HepG2 (cell line): ENCODE data around the gene CD72. TPM values are rescaled to one million over a fixed set of nuclear protein-coding genes. Genes with fewer than 3 reads are reported as not detected.

Experiments
- ASH2L ChIP-seq: fragments of 300-600, 200-600 bp; sonication (generic); IDR thresholded peaks from 2 replicates; pipeline ENCODE4 v1.7.0; 2017; ENCODE audit warnings: low read depth, mild to moderate bottlenecking, moderate library complexity, mixed read lengths, low read length; ENCODE audit not compliant: insufficient read length
- CBX5 ChIP-seq: sonication (generic); formaldehyde crosslinking; IDR thresholded peaks from 2 replicates; pipeline ENCODE4 v1.4.0; 2020; ENCODE audit warnings: missing genetic modification reagents, borderline replicate concordance
- HDAC2 ChIP-seq: sonication (generic); formaldehyde crosslinking; IDR thresholded peaks from 2 replicates; pipeline ENCODE4 v1.4.0; 2020; ENCODE audit warnings: missing genetic modification reagents
- HNRNPUL1 ChIP-seq: fragments of 200-400 bp; formaldehyde crosslinking; IDR thresholded peaks from 2 replicates; pipeline ENCODE4 v1.6.1; 2017; ENCODE audit warnings: low read depth, mild to moderate bottlenecking, low read length, moderate library complexity
- MTA3 ChIP-seq: sonication (generic); formaldehyde crosslinking; IDR thresholded peaks from 2 replicates; pipeline ENCODE4 v1.4.0; 2020; ENCODE audit warnings: missing genetic modification reagents
- NCOA2 ChIP-seq: sonication (generic); formaldehyde crosslinking; IDR thresholded peaks from 2 replicates; pipeline ENCODE4 v1.8.0; 2022; ENCODE audit warnings: inconsistent platforms
- RBM22 ChIP-seq: fragments of 200-400 bp; formaldehyde crosslinking; optimal IDR thresholded peaks from 2 replicates; pipeline ENCODE3; 2017; ENCODE audit warnings: mild to moderate bottlenecking, low read length, moderate library complexity
- SP5 ChIP-seq: IDR thresholded peaks from 2 replicates; pipeline ENCODE4 v1.6.1; 2016; ENCODE audit warnings: low read depth, borderline replicate concordance
- TMF1 ChIP-seq: sonication (generic); formaldehyde crosslinking; IDR thresholded peaks from 2 replicates; pipeline ENCODE4 v1.8.1; 2022; ENCODE audit warnings: low read depth, missing genetic modification reagents
- ZNF224 ChIP-seq: sonication (generic); formaldehyde crosslinking; IDR thresholded peaks from 2 replicates; pipeline ENCODE4 v1.5.0; 2020; ENCODE audit warnings: mild to moderate bottlenecking, missing genetic modification reagents
- ZNF383 ChIP-seq: sonication (generic); formaldehyde crosslinking; IDR thresholded peaks from 2 replicates; pipeline ENCODE4 v1.4.0; 2020; ENCODE audit warnings: missing genetic modification reagents, mild to moderate bottlenecking, borderline replicate concordance
- ZNF775 ChIP-seq: sonication (generic); formaldehyde crosslinking; IDR thresholded peaks from 2 replicates; pipeline ENCODE4 v1.4.0; 2020; ENCODE audit warnings: missing genetic modification reagents, mild to moderate bottlenecking, moderate library complexity, borderline replicate concordance
- ZNF776 ChIP-seq: sonication (generic); formaldehyde crosslinking; IDR thresholded peaks from 2 replicates; pipeline ENCODE4 v1.4.0; 2020; ENCODE audit warnings: mild to moderate bottlenecking, missing genetic modification reagents
- ZNF792 ChIP-seq: IDR thresholded peaks from 2 replicates; pipeline ENCODE4 v1.6.1; 2016
- ZNF891 ChIP-seq: sonication (generic); formaldehyde crosslinking; IDR thresholded peaks from 2 replicates; pipeline ENCODE4 v1.5.0; 2020; ENCODE audit warnings: mild to moderate bottlenecking, missing genetic modification reagents
- polyA plus RNA-seq, 8 experiments: library from polyadenylated mRNA; depleted of rRNA in 3 of 8; stranded (reverse) in 7 of 8; unstranded in 1 of 8; fragments of >200 nt; fragmentation: Illumina TruSeq in 4 of 8; extraction: Trizol in 4 of 8; gene quantifications; 2 replicates each; pipeline versions ENCODE4 v1.2.1 to v1.2.3, GENCODE V29; 2011 to 2016; ENCODE audit warnings: low read depth in 4 of 8, missing spikeins in 1 of 8, mixed read lengths in 1 of 8; ENCODE audit not compliant: insufficient read depth in 1 of 8
- total RNA-seq, 5 experiments: library from RNA; depleted of rRNA; stranded (reverse); fragments of >200 nt; fragmentation: Illumina TruSeq; extraction: Trizol; gene quantifications; 2 replicates each; pipeline ENCODE4 v1.2.3, GENCODE V29; 2016; ENCODE audit warnings: low read depth in 1 of 5
- TF ChIP-seq, protein P1 (sequence below): sonication (generic); formaldehyde crosslinking; IDR thresholded peaks from 2 replicates; pipeline ENCODE4 v1.8.1; 2023; ENCODE audit warnings: missing genetic modification reagents, inconsistent platforms, borderline replicate concordance
- TF ChIP-seq, protein P2 (sequence below): sonication (generic); formaldehyde crosslinking; IDR thresholded peaks from 2 replicates; pipeline ENCODE4 v1.4.0; 2020; ENCODE audit warnings: missing genetic modification reagents; ENCODE audit errors: not compliant biosample characterization
- TF ChIP-seq, protein P3 (sequence below): sonication (generic); formaldehyde crosslinking; IDR thresholded peaks from 2 replicates; pipeline ENCODE4 v1.4.0; 2020; ENCODE audit warnings: mild to moderate bottlenecking, low read depth, missing genetic modification reagents
- TF ChIP-seq, protein P4 (sequence below): sonication (generic); formaldehyde crosslinking; IDR thresholded peaks from 2 replicates; pipeline ENCODE4 v1.9.0; 2021; ENCODE audit warnings: missing genetic modification reagents, mild to moderate bottlenecking, borderline replicate concordance
- TF ChIP-seq, protein P5 (sequence below): IDR thresholded peaks from 2 replicates; pipeline ENCODE4 v1.6.1; 2012; ENCODE audit warnings: inconsistent platforms
- TF ChIP-seq, protein P6 (sequence below): IDR thresholded peaks from 2 replicates; pipeline ENCODE4 v1.6.1; 2016; ENCODE audit warnings: missing compliant biosample characterization, missing genetic modification reagents, borderline replicate concordance
- TF ChIP-seq, protein P7 (sequence below): sonication (generic); formaldehyde crosslinking; conservative IDR thresholded peaks from 2 replicates; pipeline ENCODE4 v1.5.0; 2020; ENCODE audit warnings: missing genetic modification reagents

The CD72 gene
- total and polyA plus RNA-seq, 2 of the 13 experiments (the other 11 are each of a cell fraction or from before 2014, with no cell fraction given), result 0.18 to 1.1 TPM

DNA sequence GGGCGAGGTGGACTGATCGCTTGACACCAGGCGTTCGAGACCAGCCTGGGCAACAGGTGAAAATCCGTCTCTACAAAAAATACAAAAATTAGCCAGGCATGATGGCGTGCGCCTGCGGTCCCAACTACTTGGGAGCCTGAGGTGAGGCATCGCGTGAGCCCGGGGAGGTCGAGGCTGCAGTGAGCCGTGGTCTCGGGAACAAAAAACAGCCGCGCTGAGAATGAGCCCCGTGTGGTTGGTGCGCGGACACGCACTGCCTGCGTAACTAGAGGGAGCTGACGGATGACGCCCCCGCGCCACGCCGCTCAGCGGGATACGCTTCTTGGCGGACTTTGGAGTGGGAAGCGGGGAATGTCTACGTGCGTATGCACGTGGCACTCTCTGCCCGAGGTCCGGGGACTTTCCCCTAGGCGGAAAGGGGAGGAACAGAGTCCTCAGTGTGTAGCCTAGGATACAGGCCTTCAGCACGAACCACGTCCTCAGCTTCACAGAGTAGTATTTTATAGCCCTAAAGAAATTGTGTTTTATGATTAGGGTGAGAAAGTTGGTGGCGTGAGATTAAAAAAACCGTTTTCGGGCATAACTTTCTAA lies 39.4 kb upstream of the CD72 start, which contains the start of gene RMRP (continued):
- TF ChIP-seq ZNF383 (no peak), MTA3 (CRISPR knock-in tag) (no peak), SP5 (peak; percentile 72), ZNF891 (CRISPR knock-in tag) (peak; percentile 86; the same call in 1 of the 2 replicates), ZNF775 (no peak), TMF1 (CRISPR knock-in tag) (peak; percentile 94), ZNF776 (CRISPR knock-in tag) (no peak; the same call in 1 of the 2 replicates), CBX5 (CRISPR knock-in tag) (peak; percentile 91; the same call in 1 of the 2 replicates), RBM22 (peak; percentile 66), HNRNPUL1 (no peak), ASH2L (no peak), ZNF224 (0 out of 2 replicates have a peak, but pooled peaks have one; percentile 22), HDAC2 (CRISPR knock-in tag) (peak; percentile 97), NCOA2 (CRISPR knock-in tag) (peak; percentile 79), ZNF792 (CRISPR knock-in tag) (peak; percentile 97)
- TF ChIP-seq, protein P1, sequence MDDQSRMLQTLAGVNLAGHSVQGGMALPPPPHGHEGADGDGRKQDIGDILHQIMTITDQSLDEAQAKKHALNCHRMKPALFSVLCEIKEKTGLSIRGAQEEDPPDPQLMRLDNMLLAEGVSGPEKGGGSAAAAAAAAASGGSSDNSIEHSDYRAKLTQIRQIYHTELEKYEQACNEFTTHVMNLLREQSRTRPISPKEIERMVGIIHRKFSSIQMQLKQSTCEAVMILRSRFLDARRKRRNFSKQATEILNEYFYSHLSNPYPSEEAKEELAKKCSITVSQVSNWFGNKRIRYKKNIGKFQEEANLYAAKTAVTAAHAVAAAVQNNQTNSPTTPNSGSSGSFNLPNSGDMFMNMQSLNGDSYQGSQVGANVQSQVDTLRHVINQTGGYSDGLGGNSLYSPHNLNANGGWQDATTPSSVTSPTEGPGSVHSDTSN (CRISPR knock-in tag), result peak; percentile 88
- TF ChIP-seq, protein P2, sequence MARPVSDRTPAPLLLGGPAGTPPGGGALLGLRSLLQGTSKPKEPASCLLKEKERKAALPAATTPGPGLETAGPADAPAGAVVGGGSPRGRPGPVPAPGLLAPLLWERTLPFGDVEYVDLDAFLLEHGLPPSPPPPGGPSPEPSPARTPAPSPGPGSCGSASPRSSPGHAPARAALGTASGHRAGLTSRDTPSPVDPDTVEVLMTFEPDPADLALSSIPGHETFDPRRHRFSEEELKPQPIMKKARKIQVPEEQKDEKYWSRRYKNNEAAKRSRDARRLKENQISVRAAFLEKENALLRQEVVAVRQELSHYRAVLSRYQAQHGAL (CRISPR knock-in tag), result peak; percentile 96
- TF ChIP-seq, protein P3, sequence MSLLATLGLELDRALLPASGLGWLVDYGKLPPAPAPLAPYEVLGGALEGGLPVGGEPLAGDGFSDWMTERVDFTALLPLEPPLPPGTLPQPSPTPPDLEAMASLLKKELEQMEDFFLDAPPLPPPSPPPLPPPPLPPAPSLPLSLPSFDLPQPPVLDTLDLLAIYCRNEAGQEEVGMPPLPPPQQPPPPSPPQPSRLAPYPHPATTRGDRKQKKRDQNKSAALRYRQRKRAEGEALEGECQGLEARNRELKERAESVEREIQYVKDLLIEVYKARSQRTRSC, result no peak
- TF ChIP-seq, protein P4, sequence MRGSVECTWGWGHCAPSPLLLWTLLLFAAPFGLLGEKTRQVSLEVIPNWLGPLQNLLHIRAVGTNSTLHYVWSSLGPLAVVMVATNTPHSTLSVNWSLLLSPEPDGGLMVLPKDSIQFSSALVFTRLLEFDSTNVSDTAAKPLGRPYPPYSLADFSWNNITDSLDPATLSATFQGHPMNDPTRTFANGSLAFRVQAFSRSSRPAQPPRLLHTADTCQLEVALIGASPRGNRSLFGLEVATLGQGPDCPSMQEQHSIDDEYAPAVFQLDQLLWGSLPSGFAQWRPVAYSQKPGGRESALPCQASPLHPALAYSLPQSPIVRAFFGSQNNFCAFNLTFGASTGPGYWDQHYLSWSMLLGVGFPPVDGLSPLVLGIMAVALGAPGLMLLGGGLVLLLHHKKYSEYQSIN (CRISPR knock-in tag), result no peak; the same call in 1 of the 2 replicates
- TF ChIP-seq, protein P5, sequence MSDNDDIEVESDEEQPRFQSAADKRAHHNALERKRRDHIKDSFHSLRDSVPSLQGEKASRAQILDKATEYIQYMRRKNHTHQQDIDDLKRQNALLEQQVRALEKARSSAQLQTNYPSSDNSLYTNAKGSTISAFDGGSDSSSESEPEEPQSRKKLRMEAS, result peak; percentile 99
- TF ChIP-seq, protein P6, sequence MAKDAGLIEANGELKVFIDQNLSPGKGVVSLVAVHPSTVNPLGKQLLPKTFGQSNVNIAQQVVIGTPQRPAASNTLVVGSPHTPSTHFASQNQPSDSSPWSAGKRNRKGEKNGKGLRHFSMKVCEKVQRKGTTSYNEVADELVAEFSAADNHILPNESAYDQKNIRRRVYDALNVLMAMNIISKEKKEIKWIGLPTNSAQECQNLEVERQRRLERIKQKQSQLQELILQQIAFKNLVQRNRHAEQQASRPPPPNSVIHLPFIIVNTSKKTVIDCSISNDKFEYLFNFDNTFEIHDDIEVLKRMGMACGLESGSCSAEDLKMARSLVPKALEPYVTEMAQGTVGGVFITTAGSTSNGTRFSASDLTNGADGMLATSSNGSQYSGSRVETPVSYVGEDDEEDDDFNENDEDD (CRISPR knock-in tag), result peak; percentile 98
- TF ChIP-seq, protein P7, sequence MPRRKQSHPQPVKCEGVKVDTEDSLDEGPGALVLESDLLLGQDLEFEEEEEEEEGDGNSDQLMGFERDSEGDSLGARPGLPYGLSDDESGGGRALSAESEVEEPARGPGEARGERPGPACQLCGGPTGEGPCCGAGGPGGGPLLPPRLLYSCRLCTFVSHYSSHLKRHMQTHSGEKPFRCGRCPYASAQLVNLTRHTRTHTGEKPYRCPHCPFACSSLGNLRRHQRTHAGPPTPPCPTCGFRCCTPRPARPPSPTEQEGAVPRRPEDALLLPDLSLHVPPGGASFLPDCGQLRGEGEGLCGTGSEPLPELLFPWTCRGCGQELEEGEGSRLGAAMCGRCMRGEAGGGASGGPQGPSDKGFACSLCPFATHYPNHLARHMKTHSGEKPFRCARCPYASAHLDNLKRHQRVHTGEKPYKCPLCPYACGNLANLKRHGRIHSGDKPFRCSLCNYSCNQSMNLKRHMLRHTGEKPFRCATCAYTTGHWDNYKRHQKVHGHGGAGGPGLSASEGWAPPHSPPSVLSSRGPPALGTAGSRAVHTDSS (CRISPR knock-in tag), result no peak; the same call in none of the 2 replicates
